Kidney (tissue), 14 donors: ENCODE data around the gene SLC24A4. TPM values are rescaled to one million over a fixed set of nuclear protein-coding genes. Genes with fewer than 3 reads are reported as not detected.

Experiments used
- DNase-seq, 5 donors: peaks; one replicate each; pipeline ENCODE4 v3.0.0-alpha.2; 2013 to 2020
- FAIRE-seq: peaks from 2 replicates; lab custom pipeline; 2012; peaks lifted over from hg19 to GRCh38; lab: Jason Lieb, UNC
- H3K27ac ChIP-seq, 2 donors: one replicate each; pipeline ENCODE4 v1.7.0; 2013; ENCODE audit warnings: low read depth in 2 of 2, low read length in 2 of 2, inconsistent platforms in 1 of 2
- H3K27me3 ChIP-seq: one replicate; pipeline ENCODE4 v1.7.1; 2013; ENCODE audit warnings: low read length, inconsistent platforms; ENCODE audit not compliant: control insufficient read depth, insufficient read depth
- H3K36me3 ChIP-seq, 3 donors: one replicate each; pipeline versions ENCODE4 v1.7.0 to v1.7.1; 2013; ENCODE audit warnings: low read length in 3 of 3, control low read depth in 1 of 3, inconsistent platforms in 1 of 3; ENCODE audit not compliant: insufficient read depth in 3 of 3, control insufficient read depth in 2 of 3
- H3K4me1 ChIP-seq, 3 donors: one replicate each; pipeline versions ENCODE4 v1.7.0 to v1.7.1; 2013; ENCODE audit warnings: low read length in 3 of 3, inconsistent platforms in 1 of 3, low read depth in 1 of 3; ENCODE audit not compliant: control insufficient read depth in 2 of 3, insufficient read depth in 2 of 3
- H3K4me3 ChIP-seq, 3 donors: one replicate each; pipeline versions ENCODE4 v1.7.0 to v1.8.1; 2013; ENCODE audit warnings: low read length in 3 of 3, control low read depth in 1 of 3, inconsistent platforms in 1 of 3
- H3K9ac ChIP-seq, 3 donors: one replicate each; pipeline versions ENCODE4 v1.7.0 to v1.7.1; 2013; ENCODE audit warnings: low read length in 3 of 3, control low read depth in 1 of 3, inconsistent platforms in 1 of 3
- H3K9me3 ChIP-seq, 3 donors: one replicate each; pipeline versions ENCODE4 v1.7.0 to v1.7.1; 2013; ENCODE audit warnings: low read length in 3 of 3, control low read depth in 1 of 3, inconsistent platforms in 1 of 3; ENCODE audit not compliant: control insufficient read depth in 2 of 3, insufficient read depth in 1 of 3
- CTCF ChIP-seq: IDR thresholded peaks from 3 replicates; pipeline ENCODE4 v1.5.1; 2012; ENCODE audit warnings: mild to moderate bottlenecking, moderate library complexity, borderline replicate concordance; ENCODE audit not compliant: insufficient read depth; ENCODE audit errors: extremely low read depth
- intact Hi-C: fragments of 100-400 bp; cut with DNase I; formaldehyde crosslinking; loops from one replicate; pipeline ENCODE4 v1.11.1; 2022
- polyA plus RNA-seq: library from polyadenylated mRNA; stranded (reverse); fragments of 350-450 nt; fragmentation: Illumina TruSeq; extraction: RNeasy Lipid Tissue Mini Kit (QIAGEN cat#74804); gene quantifications from one replicate; pipeline ENCODE4 v1.2.3, GENCODE V29; 2014; ENCODE audit warnings: low read depth, low replicate concordance; ENCODE audit not compliant: insufficient read depth
- total RNA-seq: library from RNA; stranded (reverse); fragmentation: NEBNext Ultra II Directional; extraction: Animal tissue kit (Norgen Biotek cat#: 25700); gene quantifications from one replicate; pipeline ENCODE4 v1.2.1, GENCODE V29; 2021
- donor health status: control.
- donor health status: control.
- donor health status: control.
- donor health status: control.
- donor health status: control.
- donor health status: DM: yes; HTN: yes; CAD: no.
- donor health status: Normal renal cell carcinoma (clear cell type).

Gene SLC24A4
- total and polyA plus RNA-seq, 2 donors from 2014 or later: 0.32 to 0.85 TPM

- H3K27me3 ChIP-seq: no peaks in the 10 kb centered on the region
- peaks cover 0 to 2% (median 0%) of the 10 kb centered on the region in 3 donors for H3K4me1 ChIP-seq
- intact Hi-C loops: no loop called here
- no peaks in the 10 kb centered on the region for H3K36me3 ChIP-seq
- no peaks in the 10 kb centered on the region for H3K9me3 ChIP-seq
- H3K27ac ChIP-seq: no peak overlapping the region
- DNase-seq: peak in 3 of 5 donors; percentile 53 to 72 (median 71)
- H3K9ac ChIP-seq: no peak overlapping the region
- TF ChIP-seq CTCF: peak; percentile 57
- H3K4me3 ChIP-seq: no peak overlapping the region
- FAIRE-seq: no peak
Measured at GRCh38 chr14:92456215-92457015, 133.4 kb downstream of the SLC24A4 start.

DNA sequence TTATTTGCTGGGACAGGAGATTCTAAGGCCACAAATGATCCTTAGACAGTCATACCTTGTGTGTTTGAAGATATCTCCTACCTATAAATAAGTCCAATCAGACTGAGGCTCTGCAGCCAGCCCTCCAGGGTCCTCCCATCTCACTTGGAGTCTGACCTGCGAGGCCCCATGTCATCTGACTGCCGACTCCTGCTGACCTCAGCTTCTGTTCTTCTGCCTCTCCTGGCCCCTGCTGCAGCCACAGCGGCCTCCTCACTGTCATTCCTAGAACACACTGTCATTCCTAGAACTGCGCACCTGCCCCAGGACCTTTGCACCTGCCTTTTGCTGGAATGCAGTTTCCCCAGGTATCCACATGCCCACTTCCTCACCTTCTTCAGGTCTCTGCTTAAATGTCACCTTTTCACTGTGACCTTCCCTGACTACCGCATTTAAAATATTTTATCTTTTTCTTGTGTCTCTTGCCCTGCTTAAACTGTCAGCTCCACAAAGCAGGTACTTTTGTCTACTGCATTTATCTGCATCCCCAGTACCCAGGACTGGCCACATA is 134.1 kb downstream of the SLC24A4 start:
- intact Hi-C loops: no loop called here
- no peaks in the 10 kb centered on the region for H3K9me3 ChIP-seq
- no peaks in the 10 kb centered on the region for H3K27me3 ChIP-seq
- DNase-seq: no peak
- no peak overlapping the region for H3K9ac ChIP-seq
- no peak for FAIRE-seq
- TF ChIP-seq CTCF: no peak
- peaks cover 0 to 2% (median 0%) of the 10 kb centered on the region in 3 donors for H3K4me1 ChIP-seq
- H3K4me3 ChIP-seq: no peak overlapping the region
- no peaks in the 10 kb centered on the region for H3K36me3 ChIP-seq
- no peak overlapping the region for H3K27ac ChIP-seq

DNA sequence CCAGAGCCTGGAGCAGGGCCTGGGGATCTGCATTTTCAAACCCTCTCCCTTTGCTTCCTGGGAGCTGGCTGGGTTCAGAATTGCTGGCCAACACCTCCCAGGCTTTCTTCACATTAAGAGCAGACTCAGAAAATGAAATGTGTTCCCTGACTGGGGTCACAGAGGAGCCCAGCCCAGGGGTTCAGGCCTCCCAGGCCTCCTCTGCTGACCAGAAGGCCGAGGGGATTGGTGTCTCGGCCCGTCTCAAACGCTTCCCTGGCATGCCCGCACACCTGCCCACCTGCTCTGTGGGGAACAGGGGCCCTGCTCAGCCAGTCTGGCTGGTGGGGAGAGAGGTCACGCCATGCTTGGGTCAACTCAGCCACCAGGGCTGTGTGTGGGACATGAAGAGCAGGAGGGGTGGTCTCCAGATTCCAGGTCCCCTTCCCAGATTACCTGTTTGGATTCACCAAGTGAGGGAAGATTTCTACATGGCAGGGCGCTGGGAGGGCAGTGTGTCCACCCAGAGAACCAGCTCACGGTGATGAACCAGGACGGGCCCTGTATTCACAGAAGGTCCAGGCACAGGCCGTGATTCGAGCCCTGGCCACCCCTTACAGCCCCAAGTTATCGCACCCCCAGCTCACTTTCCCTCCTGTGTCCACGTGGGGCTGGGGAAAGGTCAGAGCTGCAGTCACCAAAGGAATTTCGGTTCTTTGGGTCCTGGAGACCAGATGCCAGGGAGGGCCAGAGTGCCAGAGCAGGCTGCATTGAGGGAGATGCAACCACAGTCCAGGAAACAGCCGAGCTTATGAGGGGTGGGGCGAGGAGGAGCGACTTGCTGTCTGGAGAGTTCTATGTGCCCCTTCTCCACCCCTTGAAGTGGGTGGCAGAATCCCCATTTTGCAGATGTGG is 135.4 kb downstream of the SLC24A4 start:
- Histone ChIP-seq H3K27ac (peak overlapping the region in 1 of 2 donors; percentile 34), H3K9ac (no peak overlapping the region), H3K4me1 (peaks cover 0 to 2% (median 0%) of the 10 kb centered on the region in 3 donors), H3K9me3 (no peaks in the 10 kb centered on the region), H3K36me3 (no peaks in the 10 kb centered on the region), H3K27me3 (no peaks in the 10 kb centered on the region), H3K4me3 (no peak overlapping the region)
- no peak for TF ChIP-seq CTCF
- DNase-seq (no peak), FAIRE-seq (no peak)
- intact Hi-C loops: no loop called here
